T-helper 1 cell treated with Interleukin-12 subunit alpha and Interleukin-12 subunit beta and Interleukin-4 antibody, amounts not matched to agents 30 μg/mL and 1 μg/mL, for 36 hours (primary cell): Measurements from ENCODE around the gene ADGRV1.

Experiments used
- H3K27ac Mint-ChIP-seq: one replicate; pipeline ENCODE4 v1.8.0; 2021; ENCODE audit warnings: mild to moderate bottlenecking, mixed read lengths
- H3K27me3 Mint-ChIP-seq: one replicate; pipeline ENCODE4 v1.8.0; 2021; ENCODE audit warnings: low read depth, mixed read lengths
- H3K36me3 Mint-ChIP-seq: one replicate; pipeline ENCODE4 v1.8.0; 2021; ENCODE audit warnings: low read depth, mixed read lengths
- H3K4me1 Mint-ChIP-seq: one replicate; pipeline ENCODE4 v1.8.0; 2021; ENCODE audit warnings: low read depth, mixed read lengths
- H3K4me3 Mint-ChIP-seq: one replicate; pipeline ENCODE4 v1.8.0; 2021; ENCODE audit warnings: mild to moderate bottlenecking, moderate library complexity, mixed read lengths
- H3K9me3 Mint-ChIP-seq: one replicate; pipeline ENCODE4 v1.8.0; 2021; ENCODE audit warnings: mixed read lengths

The ADGRV1 gene

DNA sequence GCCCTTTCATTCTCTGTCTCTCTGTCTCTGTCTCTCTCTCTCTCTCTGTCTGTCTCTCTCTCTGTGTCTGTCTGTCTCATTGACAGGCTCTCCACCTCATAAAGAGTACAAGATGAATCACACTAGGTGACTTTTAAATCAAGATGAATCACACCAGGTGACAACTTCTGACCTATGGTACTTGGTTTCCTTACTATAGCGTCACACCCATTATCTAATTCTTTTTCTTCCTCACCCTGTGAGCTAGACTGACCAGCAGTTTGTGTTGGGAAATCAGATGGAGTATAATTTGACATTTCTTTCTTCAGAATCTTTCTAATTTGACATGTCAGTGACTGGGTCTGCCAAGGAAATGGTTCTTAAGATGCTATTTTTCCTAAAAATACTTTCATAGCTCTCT lies 591.6 kb downstream of the ADGRV1 start:
- H3K27ac Mint-ChIP-seq: no peak overlapping the region
- peaks cover 28% of the 10 kb centered on the region for H3K27me3 Mint-ChIP-seq
- no peak overlapping the region for H3K4me3 Mint-ChIP-seq
- H3K4me1 Mint-ChIP-seq: no peaks in the 10 kb centered on the region
- H3K9me3 Mint-ChIP-seq: peaks cover 9% of the 10 kb centered on the region
- no peaks in the 10 kb centered on the region for H3K36me3 Mint-ChIP-seq

- H3K27me3 Mint-ChIP-seq: peaks cover 24% of the 10 kb centered on the region
- H3K4me1 Mint-ChIP-seq: no peaks in the 10 kb centered on the region
- no peak overlapping the region for H3K4me3 Mint-ChIP-seq
- H3K9me3 Mint-ChIP-seq: peaks cover 9% of the 10 kb centered on the region
- H3K27ac Mint-ChIP-seq: no peak overlapping the region
- H3K36me3 Mint-ChIP-seq: no peaks in the 10 kb centered on the region
These were observed 592.0 kb downstream of the ADGRV1 start for GRCh38 chr5:91150636-91151035.

- H3K27me3 Mint-ChIP-seq: peaks cover 27% of the 10 kb centered on the region
These were observed 593.4 kb downstream of the ADGRV1 start for GRCh38 chr5:91151947-91152346.

GRCh38 chr5:91154338-91154737 lies 595.7 kb downstream of the ADGRV1 start:
- Mint-ChIP-seq H3K4me3 (no peak overlapping the region), H3K27ac (no peak overlapping the region), H3K9me3 (peaks cover 4% of the 10 kb centered on the region), H3K27me3 (peaks cover 19% of the 10 kb centered on the region), H3K4me1 (no peaks in the 10 kb centered on the region), H3K36me3 (no peaks in the 10 kb centered on the region)

More at GRCh38 chr5:91151947-91152346, 593.4 kb downstream of the ADGRV1 start:
- H3K9me3 Mint-ChIP-seq: peaks cover 9% of the 10 kb centered on the region
- H3K4me3 Mint-ChIP-seq: no peak overlapping the region
- no peaks in the 10 kb centered on the region for H3K36me3 Mint-ChIP-seq
- no peak overlapping the region for H3K27ac Mint-ChIP-seq
- H3K4me1 Mint-ChIP-seq: no peaks in the 10 kb centered on the region

GRCh38 chr5:91155274-91155673 lies 596.7 kb downstream of the ADGRV1 start:
- Mint-ChIP-seq H3K36me3 (no peaks in the 10 kb centered on the region), H3K27ac (no peak overlapping the region), H3K4me1 (no peaks in the 10 kb centered on the region), H3K9me3 (peaks cover under 1% of the 10 kb centered on the region), H3K27me3 (peaks cover 19% of the 10 kb centered on the region), H3K4me3 (no peak overlapping the region)

GRCh38 chr5:91156242-91156641 lies 597.6 kb downstream of the ADGRV1 start:
- H3K9me3 Mint-ChIP-seq: no peaks in the 10 kb centered on the region
- H3K36me3 Mint-ChIP-seq: no peaks in the 10 kb centered on the region
- no peak overlapping the region for H3K4me3 Mint-ChIP-seq
- no peak overlapping the region for H3K27ac Mint-ChIP-seq
- H3K4me1 Mint-ChIP-seq: no peaks in the 10 kb centered on the region
- peaks cover 16% of the 10 kb centered on the region for H3K27me3 Mint-ChIP-seq

- Mint-ChIP-seq H3K27me3 (peaks cover 19% of the 10 kb centered on the region), H3K27ac (no peak overlapping the region), H3K4me1 (peaks cover 15% of the 10 kb centered on the region), H3K4me3 (no peak overlapping the region), H3K9me3 (no peaks in the 10 kb centered on the region), H3K36me3 (no peaks in the 10 kb centered on the region)
These were observed 599.4 kb downstream of the ADGRV1 start for GRCh38 chr5:91158011-91158410.

GRCh38 chr5:91159647-91160046 lies 601.0 kb downstream of the ADGRV1 start:
- Mint-ChIP-seq H3K9me3 (no peaks in the 10 kb centered on the region), H3K27ac (no peak overlapping the region), H3K4me1 (peaks cover 19% of the 10 kb centered on the region)

DNA sequence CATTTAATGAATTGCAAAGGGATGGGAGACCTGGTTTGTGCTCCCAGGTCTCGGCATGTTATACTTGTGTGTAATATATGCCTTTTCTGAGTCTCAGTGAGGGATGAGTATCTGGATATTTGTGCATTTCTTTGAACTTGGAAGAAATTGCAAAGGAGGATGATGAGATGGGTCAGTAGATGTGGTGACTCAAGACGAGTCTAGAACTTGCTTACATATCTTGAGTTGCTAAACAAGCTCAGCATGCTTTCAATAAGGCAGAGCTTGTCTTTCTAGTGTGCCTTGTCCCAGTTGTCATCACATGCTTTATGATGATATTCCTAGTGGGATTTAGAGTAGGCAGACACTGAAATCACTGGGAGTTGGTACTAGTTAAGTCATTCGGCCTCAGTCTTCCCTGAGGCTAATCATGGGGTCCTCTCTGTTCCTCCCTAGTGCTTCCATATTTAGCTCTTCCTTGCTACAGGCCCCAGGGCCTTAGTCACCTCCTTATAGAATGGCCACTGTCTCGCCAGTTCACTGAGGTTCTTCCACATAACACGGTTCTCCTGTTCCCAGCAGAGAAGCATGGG lies 602.2 kb downstream of the ADGRV1 start:
- Mint-ChIP-seq H3K4me1 (peaks cover 19% of the 10 kb centered on the region), H3K36me3 (no peaks in the 10 kb centered on the region), H3K27me3 (peaks cover 20% of the 10 kb centered on the region), H3K9me3 (no peaks in the 10 kb centered on the region), H3K4me3 (no peak overlapping the region), H3K27ac (no peak overlapping the region)

More at GRCh38 chr5:91159647-91160046, 601.0 kb downstream of the ADGRV1 start:
- Mint-ChIP-seq H3K36me3 (no peaks in the 10 kb centered on the region), H3K4me3 (no peak overlapping the region), H3K27me3 (peaks cover 24% of the 10 kb centered on the region)

DNA sequence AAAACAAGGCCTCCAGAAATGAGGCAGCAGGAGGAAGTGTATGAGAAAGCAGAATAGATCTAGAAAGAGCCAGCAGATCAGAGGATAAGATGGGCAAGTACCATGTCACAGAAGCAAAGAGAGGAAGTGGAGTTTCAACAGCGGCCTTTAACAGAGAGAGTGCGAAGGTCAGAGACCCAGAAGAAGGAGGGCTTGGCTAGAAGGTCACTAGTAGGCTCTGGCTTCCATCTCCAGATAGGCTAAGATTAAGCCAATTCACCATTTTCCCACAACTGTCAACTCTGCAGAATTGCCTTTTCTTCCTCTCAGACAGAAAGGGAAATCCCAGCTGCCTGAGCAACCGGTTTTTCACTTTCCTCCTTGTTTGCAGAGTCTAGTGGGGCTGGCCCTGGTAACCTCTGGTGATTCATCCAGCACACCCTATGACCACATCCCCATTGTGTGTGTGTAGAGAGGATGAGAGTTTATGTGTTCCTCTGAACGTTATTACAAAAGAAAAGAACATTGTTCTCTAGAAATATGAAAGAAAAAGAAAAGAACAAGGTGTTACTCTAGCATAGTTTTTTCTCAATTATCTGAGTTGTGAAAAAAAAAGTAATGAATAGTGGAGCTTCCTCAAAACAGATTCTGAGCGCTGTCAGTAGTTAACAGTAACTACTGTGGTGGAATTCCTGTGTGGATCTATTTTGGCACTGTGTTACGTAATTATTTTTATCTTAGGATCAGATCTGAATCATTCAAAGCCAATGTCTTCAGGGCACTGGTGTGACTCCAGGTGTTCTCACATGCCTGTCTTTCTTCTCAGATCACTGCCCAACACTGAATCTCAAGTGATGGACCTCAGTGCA lies 604.2 kb downstream of the ADGRV1 start:
- peaks cover 20% of the 10 kb centered on the region for H3K27me3 Mint-ChIP-seq
- H3K27ac Mint-ChIP-seq: peak overlapping the region; percentile 43
- H3K36me3 Mint-ChIP-seq: no peaks in the 10 kb centered on the region
- H3K9me3 Mint-ChIP-seq: no peaks in the 10 kb centered on the region
- peaks cover 19% of the 10 kb centered on the region for H3K4me1 Mint-ChIP-seq
- H3K4me3 Mint-ChIP-seq: peak overlapping the region; percentile 3

DNA sequence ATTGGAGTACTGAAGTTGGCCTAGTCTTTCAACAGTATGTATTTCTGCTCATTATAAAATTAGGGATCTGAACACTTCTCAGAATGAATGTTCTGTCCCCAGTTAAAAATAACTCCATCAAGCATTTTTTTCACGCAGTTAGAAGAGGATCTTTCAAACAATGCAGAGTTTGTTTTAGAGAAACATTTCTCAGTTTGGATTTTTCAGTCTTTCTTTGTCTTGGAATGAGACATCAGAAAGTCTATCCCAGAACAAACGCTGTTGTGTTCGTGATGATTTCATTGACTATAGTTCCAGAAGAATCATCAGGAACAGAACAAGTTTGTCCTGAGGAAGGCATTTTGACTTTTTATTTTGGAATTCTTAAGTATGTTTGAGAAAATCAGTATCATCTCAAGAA lies 605.8 kb downstream of the ADGRV1 start:
- Mint-ChIP-seq H3K4me1 (peaks cover 19% of the 10 kb centered on the region), H3K27ac (no peak overlapping the region), H3K36me3 (no peaks in the 10 kb centered on the region), H3K4me3 (no peak overlapping the region), H3K9me3 (no peaks in the 10 kb centered on the region), H3K27me3 (peaks cover 25% of the 10 kb centered on the region)

- H3K4me3 Mint-ChIP-seq: no peak overlapping the region
- no peaks in the 10 kb centered on the region for H3K9me3 Mint-ChIP-seq
- H3K36me3 Mint-ChIP-seq: no peaks in the 10 kb centered on the region
- H3K27ac Mint-ChIP-seq: no peak overlapping the region
- H3K27me3 Mint-ChIP-seq: peaks cover 20% of the 10 kb centered on the region
- H3K4me1 Mint-ChIP-seq: peaks cover 25% of the 10 kb centered on the region
These were observed 607.6 kb downstream of the ADGRV1 start for GRCh38 chr5:91166059-91166807.

DNA sequence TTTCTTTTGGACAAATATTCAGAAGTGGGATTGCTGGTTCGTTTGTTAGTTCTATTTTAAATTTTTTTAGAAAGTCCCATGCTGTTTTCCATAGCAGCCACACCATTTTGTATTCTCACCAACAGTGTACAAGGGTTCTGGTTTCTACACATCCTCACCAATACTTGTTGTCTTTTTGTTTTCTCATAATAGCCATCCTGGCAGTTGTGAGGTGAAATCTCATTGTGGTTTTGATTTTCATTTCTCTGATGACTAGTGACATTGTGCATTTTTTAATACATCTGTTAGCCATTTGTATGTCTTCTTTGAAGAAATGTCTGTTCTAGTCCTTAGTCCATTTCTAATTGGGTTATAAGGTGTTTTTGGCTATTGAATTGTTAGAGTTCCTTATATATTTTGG lies 610.3 kb downstream of the ADGRV1 start:
- Mint-ChIP-seq H3K4me1 (peaks cover 6% of the 10 kb centered on the region), H3K4me3 (no peak overlapping the region), H3K27me3 (peaks cover 18% of the 10 kb centered on the region), H3K27ac (no peak overlapping the region), H3K9me3 (no peaks in the 10 kb centered on the region), H3K36me3 (no peaks in the 10 kb centered on the region)

DNA sequence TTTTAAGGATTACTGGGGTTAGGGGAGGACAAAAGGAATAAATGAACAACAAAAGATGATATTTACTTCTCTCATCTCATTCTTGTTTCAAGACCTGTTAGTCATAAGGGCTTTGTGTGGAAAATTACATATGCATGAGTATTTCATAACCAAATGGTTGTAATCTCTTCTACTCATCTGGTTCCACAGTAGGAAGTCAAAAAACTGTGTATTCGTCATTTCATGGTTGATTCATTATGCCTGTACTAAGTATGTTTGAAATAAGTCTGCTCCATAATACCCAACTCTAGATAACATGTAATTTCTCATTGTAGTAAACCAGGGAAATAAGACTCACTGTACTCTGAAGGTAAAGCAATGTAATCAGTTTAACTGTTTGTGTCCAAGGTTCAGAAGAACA lies 611.7 kb downstream of the ADGRV1 start:
- Mint-ChIP-seq H3K27me3 (peaks cover 20% of the 10 kb centered on the region), H3K9me3 (no peaks in the 10 kb centered on the region), H3K4me3 (no peak overlapping the region), H3K36me3 (no peaks in the 10 kb centered on the region), H3K27ac (no peak overlapping the region), H3K4me1 (peaks cover 6% of the 10 kb centered on the region)

DNA sequence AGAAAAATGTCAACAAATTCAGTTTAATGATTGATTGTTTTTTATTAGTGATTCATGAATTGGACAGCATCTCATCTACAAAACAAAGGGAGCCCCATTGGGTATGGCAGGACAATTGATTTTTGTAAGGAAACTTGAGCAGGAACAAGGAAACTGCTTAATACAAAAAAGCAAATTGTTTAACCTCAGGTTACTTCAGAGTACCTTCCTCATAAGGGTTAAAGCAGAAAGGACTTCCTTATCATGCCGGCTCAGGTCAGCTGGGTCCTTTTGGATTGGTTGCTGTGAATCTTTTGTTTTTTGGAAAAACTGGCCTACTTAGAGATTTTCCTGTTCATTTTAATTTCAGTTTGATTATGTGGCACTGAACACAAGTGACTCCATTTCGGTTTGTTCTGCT lies 612.7 kb downstream of the ADGRV1 start:
- no peak overlapping the region for H3K4me3 Mint-ChIP-seq
- no peak overlapping the region for H3K27ac Mint-ChIP-seq
- peaks cover 20% of the 10 kb centered on the region for H3K27me3 Mint-ChIP-seq
- H3K36me3 Mint-ChIP-seq: no peaks in the 10 kb centered on the region
- no peaks in the 10 kb centered on the region for H3K9me3 Mint-ChIP-seq
- H3K4me1 Mint-ChIP-seq: peaks cover 6% of the 10 kb centered on the region
